C4-2B (cell line): Measurements from ENCODE around the gene KCNMA1.

Experiments used
- H3K27ac ChIP-seq: fragments of 450-650 bp; 2 replicates; pipeline ENCODE4 v1.5.1; 2017
- ZFX ChIP-seq: fragments of 450-650 bp; IDR thresholded peaks from 2 replicates; pipeline ENCODE4 v1.6.1; 2017
- TF ChIP-seq, protein P1 (sequence below): fragments of 450-650 bp; conservative IDR thresholded peaks from 2 replicates; pipeline ENCODE4 v1.5.1; 2017; ENCODE audit warnings: mild to moderate bottlenecking

The KCNMA1 gene

DNA sequence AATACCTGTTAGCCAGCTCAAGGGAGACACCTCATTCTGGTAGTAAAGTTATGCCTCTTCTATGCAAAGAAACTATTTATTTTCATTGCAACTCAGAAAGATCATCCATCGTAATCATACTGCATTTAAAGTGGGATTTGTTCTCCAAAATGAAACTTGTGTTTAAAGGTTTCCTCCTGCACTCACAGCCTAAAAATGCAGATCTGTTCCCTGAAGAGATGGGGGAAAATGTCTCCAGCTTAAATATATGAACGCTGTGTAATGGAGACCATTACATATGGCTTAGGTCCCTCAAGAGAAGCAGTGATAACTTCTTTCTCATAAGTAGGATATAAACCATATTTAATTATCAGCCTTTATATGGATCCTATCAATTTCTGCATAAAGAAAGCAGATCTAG, 665.1 kb downstream of the KCNMA1 start:
- no peak for TF ChIP-seq ZFX
- TF ChIP-seq, protein P1, sequence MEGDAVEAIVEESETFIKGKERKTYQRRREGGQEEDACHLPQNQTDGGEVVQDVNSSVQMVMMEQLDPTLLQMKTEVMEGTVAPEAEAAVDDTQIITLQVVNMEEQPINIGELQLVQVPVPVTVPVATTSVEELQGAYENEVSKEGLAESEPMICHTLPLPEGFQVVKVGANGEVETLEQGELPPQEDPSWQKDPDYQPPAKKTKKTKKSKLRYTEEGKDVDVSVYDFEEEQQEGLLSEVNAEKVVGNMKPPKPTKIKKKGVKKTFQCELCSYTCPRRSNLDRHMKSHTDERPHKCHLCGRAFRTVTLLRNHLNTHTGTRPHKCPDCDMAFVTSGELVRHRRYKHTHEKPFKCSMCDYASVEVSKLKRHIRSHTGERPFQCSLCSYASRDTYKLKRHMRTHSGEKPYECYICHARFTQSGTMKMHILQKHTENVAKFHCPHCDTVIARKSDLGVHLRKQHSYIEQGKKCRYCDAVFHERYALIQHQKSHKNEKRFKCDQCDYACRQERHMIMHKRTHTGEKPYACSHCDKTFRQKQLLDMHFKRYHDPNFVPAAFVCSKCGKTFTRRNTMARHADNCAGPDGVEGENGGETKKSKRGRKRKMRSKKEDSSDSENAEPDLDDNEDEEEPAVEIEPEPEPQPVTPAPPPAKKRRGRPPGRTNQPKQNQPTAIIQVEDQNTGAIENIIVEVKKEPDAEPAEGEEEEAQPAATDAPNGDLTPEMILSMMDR, result no peak

DNA sequence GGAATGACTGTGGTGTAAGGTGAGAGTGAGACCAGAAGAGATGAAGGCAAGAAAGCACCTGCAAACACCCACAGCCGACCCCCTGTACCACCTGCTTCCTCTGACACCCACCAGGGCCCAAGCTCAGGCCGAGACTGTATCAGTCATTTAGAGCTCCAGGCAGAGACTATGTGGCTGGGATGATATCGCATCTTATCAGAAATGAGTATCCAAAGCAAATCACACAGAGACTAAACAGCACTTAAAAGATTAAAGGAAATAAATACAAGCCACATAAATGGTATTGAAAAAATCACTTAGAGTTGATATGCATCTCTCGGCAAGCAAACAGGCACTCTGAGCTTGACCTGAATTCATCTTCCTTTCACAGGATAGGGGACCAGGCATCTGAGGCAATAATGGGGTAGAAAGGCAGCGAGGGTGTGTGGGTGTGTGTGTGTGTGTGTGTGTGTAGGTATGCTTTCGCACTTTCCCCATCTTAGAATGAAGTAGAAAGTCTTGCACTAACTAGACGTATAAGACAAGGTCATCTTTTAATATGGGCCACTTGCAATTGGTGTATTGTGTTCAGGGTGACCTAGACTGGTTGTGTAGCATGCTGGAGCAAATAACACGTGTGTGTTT, 665.9 kb downstream of the KCNMA1 start:
- H3K27ac ChIP-seq, result no peak overlapping the region
- TF ChIP-seq, protein P1, result no peak
- TF ChIP-seq ZFX, result no peak

More for the DNA sequence above, 665.1 kb downstream of the KCNMA1 start:
- no peak overlapping the region for H3K27ac ChIP-seq

DNA sequence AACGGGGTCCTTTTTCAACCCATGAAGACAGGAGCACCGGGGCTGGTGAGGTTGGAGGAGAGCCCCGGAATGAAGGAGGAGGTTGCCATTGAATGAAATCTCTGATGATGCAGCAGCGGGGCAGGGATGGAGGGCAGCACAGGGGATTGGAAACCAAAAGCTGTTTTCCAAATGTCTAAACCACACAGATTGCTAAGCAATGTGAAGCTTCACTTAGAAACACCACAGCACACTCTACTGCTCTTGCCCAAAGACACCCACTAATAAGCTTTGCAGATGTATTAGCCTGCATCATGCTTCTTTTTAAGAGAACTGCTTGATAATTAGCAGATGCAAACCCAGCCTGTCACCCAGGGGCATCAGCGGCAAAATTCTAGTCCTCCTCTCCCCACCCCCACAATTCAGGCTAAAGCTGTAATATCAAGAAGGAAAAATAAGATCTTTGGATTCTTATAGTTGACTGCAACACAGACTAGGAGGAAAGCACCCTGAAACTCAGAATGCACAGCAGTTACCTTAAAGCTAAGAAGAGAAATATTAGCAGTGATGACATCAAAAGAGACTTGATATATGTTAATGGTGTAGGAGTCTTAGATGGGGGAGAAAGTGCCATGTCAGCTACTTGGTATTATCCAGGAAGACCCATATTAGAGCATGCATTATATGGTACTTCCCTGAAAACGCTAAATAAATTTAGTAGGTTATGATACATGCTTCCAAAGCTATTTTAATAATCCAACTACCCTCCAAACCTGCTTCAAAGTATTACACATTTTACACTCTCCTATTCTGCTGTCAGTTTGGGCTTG, 666.7 kb downstream of the KCNMA1 start:
- no peak overlapping the region for H3K27ac ChIP-seq
- no peak for TF ChIP-seq ZFX
- TF ChIP-seq, protein P1, result no peak

DNA sequence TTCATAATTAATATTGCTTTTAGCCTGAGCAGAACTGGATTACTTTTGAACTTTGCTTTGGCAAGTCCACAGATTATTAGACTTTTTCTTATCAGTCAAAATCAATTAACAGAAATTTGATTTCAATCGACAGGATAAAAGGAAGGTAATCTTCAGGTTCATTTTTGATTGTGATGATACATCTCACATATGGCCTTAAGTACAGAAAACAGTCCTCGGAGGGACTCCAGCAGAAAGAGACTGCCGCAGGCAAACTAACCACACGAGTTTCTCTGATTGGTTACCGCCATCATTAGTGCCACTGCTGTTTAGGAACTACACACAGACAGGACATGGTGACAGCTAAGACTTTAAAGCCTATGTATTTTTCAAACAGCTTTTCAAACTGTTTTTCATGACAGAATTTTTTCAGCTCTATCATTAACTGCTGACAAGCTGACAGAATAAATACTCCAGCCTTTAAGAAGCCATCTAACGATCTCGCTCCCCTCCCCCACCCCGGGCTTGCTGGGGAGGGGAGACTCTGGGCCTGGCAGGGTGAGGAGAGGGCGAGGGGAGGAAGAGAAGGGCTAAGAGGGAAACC, 668.2 kb downstream of the KCNMA1 start:
- TF ChIP-seq, protein P1, result no peak
- no peak for TF ChIP-seq ZFX
- no peak overlapping the region for H3K27ac ChIP-seq

DNA sequence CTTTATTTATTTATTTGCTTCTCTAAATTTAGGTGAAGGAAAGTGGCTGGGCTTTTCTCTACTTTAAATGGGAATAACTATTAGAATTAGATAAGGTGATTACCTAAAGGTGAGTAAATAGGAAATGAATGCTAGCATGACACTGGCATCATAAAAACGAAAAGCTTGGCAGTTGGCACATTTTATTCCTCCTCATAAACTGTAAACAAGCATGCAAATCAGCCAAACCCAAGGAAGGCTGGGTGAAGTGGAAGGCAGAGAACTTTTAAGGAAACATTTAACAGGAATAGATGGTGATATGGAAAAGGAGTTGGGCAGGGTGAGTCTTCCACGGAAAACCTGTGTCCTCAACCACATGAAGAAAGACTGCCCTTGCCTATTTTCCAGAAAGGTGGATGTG, 669.1 kb downstream of the KCNMA1 start:
- no peak overlapping the region for H3K27ac ChIP-seq
- TF ChIP-seq, protein P1, result no peak
- TF ChIP-seq ZFX, result no peak

DNA sequence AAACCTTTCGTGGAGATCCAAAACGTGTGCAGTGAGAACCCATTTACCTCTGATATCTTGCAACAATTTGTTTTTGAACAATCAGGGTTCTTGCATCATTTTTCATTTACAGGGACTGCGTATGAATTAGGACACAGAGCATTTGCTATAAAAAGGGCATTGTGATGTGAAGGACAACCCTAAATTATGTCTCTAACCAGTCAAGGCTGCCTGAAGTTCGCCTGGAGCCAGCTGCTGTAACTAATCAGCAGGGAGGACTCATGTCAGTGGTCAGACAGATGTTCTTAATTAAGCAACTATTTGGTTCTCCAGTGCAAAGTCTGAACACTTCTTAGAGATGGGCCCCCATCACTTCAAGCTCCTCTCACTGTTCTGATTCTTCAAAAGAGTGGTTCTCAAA, 674.8 kb downstream of the KCNMA1 start:
- H3K27ac ChIP-seq, result no peak overlapping the region
- TF ChIP-seq ZFX, result no peak
- TF ChIP-seq, protein P1, result no peak

DNA sequence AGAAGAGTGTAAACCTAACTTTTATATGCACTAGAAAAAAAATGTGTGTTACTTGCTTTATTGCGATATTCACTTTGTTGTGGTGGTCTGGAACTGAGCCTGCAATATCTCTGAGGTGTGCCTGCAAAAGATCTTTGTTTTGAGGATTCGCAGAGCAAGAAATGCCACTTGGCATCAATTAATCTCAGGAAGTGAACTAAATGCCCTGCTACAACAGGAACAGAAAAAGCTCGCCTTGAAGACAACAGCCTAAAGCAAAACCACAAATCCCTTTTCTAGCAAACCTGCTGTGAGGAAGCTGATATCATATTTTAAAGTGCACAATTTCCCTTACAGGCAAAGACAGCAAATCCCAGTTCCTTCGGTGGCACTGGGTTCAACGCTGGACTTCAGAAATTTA, 675.8 kb downstream of the KCNMA1 start:
- TF ChIP-seq, protein P1, result no peak
- no peak for TF ChIP-seq ZFX

More for the DNA sequence above, 675.8 kb downstream of the KCNMA1 start:
- no peak overlapping the region for H3K27ac ChIP-seq
